ENCODE data around the gene FTCD.

DNA sequence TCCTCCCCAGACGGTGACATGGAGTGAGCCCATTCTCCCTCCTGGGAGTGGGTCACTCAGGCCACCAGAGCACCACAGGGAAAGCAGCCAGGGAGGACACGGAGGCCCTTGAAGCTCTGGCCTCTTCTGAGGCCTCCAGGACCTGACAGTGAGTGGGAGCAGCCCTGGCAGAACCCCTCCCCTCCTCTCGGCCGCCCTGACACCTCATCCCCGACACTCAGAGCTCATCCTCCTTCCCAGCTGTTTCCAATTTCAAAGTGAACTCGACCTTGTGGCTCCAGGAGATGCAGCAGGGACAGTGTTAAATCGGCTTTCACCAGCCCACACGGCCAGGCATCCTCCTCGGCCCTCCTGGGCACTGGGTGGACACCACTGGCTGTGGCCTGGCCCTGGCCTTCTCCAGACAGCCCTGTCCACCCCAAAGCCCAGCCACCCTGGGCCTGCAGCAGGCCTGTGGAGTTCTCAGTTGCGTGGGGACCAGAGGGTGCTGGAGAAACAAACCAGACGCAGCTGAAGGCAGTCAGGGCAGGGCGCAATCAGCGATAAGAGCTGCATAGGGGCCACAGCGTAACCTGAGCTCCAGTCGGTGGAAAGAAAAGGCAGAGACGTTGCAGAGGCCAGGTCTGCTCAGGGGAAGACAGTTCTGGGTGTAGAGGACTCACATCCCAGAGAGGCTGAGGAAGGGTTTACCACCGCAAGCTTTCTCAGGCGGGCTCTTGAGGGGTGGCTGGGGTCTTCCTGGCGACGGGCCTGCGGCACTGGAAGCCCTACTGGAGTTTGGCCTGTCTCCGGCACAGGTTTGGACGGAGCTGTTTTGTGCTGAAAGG lies 27.1 kb downstream of the FTCD start:
- TF ChIP-seq, protein P1, sequence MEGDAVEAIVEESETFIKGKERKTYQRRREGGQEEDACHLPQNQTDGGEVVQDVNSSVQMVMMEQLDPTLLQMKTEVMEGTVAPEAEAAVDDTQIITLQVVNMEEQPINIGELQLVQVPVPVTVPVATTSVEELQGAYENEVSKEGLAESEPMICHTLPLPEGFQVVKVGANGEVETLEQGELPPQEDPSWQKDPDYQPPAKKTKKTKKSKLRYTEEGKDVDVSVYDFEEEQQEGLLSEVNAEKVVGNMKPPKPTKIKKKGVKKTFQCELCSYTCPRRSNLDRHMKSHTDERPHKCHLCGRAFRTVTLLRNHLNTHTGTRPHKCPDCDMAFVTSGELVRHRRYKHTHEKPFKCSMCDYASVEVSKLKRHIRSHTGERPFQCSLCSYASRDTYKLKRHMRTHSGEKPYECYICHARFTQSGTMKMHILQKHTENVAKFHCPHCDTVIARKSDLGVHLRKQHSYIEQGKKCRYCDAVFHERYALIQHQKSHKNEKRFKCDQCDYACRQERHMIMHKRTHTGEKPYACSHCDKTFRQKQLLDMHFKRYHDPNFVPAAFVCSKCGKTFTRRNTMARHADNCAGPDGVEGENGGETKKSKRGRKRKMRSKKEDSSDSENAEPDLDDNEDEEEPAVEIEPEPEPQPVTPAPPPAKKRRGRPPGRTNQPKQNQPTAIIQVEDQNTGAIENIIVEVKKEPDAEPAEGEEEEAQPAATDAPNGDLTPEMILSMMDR (IDR thresholded peaks at IDR 0.05) = no peak
- no peak for TF ChIP-seq POLR2A (IDR thresholded peaks at IDR 0.05)
- no peak for TF ChIP-seq POLR2AphosphoS5 (IDR thresholded peaks at IDR 0.05)
